H9 (cell line): ENCODE results near the gene RAD51. TPM values are rescaled to one million over a fixed set of nuclear protein-coding genes. Genes with fewer than 3 reads are reported as not detected.
A peak's percentile ranks its signal among the peaks of the same experiment; 100 is the strongest.

ENCODE experiments used
- DNase-seq: peaks from one replicate; pipeline ENCODE4 v3.0.0-alpha.2; 2017
- H2AFZ ChIP-seq: one replicate; pipeline ENCODE4 v1.6.1; 2013; ENCODE audit warnings: mild to moderate bottlenecking, low read length, control low read depth, moderate library complexity
- H2AK5ac ChIP-seq: 2 replicates; pipeline ENCODE4 v1.6.1; 2013; ENCODE audit warnings: low read length, control low read depth, mixed read lengths; ENCODE audit not compliant: insufficient read length
- H2BK120ac ChIP-seq: one replicate; pipeline ENCODE4 v1.6.1; 2013; ENCODE audit warnings: low read depth, mild to moderate bottlenecking, low read length, control low read depth, inconsistent platforms; ENCODE audit not compliant: poor library complexity, severe bottlenecking
- H2BK12ac ChIP-seq: 2 replicates; pipeline ENCODE4 v1.6.1; 2013; ENCODE audit warnings: low read length, control low read depth, mixed read lengths, low read depth; ENCODE audit not compliant: insufficient read length
- H2BK15ac ChIP-seq: 2 replicates; pipeline ENCODE4 v1.6.1; 2013; ENCODE audit warnings: low read depth, low read length, control low read depth
- H2BK20ac ChIP-seq: one replicate; pipeline ENCODE4 v1.6.1; 2013; ENCODE audit warnings: low read depth, mild to moderate bottlenecking, low read length, control low read depth, inconsistent platforms; ENCODE audit not compliant: poor library complexity, severe bottlenecking
- H2BK5ac ChIP-seq: 2 replicates; pipeline ENCODE4 v1.6.1; 2013; ENCODE audit warnings: low read length, control low read depth, mixed read lengths; ENCODE audit not compliant: insufficient read length
- H3K14ac ChIP-seq: 2 replicates; pipeline ENCODE4 v1.6.1; 2013; ENCODE audit warnings: low read length, control low read depth; ENCODE audit not compliant: insufficient read depth
- H3K18ac ChIP-seq: 2 replicates; pipeline ENCODE4 v1.6.1; 2013; ENCODE audit warnings: low read depth, mild to moderate bottlenecking, mixed read lengths, low read length, control low read depth; ENCODE audit not compliant: insufficient read length
- H3K23ac ChIP-seq: 2 replicates; pipeline ENCODE4 v1.6.1; 2013; ENCODE audit warnings: low read length, control low read depth, mixed read lengths, low read depth; ENCODE audit not compliant: insufficient read length
- H3K23me2 ChIP-seq: 2 replicates; pipeline ENCODE4 v1.6.1; 2013; ENCODE audit warnings: low read depth, mild to moderate bottlenecking, mixed read lengths, low read length, control low read depth; ENCODE audit not compliant: insufficient read length, poor library complexity, severe bottlenecking
- H3K27ac ChIP-seq: 2 replicates; pipeline ENCODE4 v1.5.1; 2013; ENCODE audit warnings: low read length, control low read depth, mixed read lengths, low read depth; ENCODE audit not compliant: insufficient read length
- H3K27me3 ChIP-seq: 2 replicates; pipeline ENCODE4 v1.6.1; 2013; ENCODE audit warnings: low read length, control low read depth, inconsistent platforms; ENCODE audit not compliant: insufficient read depth
- H3K4ac ChIP-seq: 2 replicates; pipeline ENCODE4 v1.6.1; 2013; ENCODE audit warnings: low read depth, mild to moderate bottlenecking, control low read depth, inconsistent platforms, low read length, moderate library complexity
- H3K4me1 ChIP-seq: 2 replicates; pipeline ENCODE4 v1.6.1; 2013; ENCODE audit warnings: low read length, control low read depth, inconsistent platforms; ENCODE audit not compliant: insufficient read depth
- H3K4me2 ChIP-seq: 2 replicates; pipeline ENCODE4 v1.6.1; 2013; ENCODE audit warnings: low read length, control low read depth, mixed read lengths; ENCODE audit not compliant: insufficient read length, insufficient read depth
- H3K56ac ChIP-seq: 2 replicates; pipeline ENCODE4 v1.6.1; 2013; ENCODE audit warnings: low read depth, mild to moderate bottlenecking, mixed read lengths, low read length, control low read depth; ENCODE audit not compliant: insufficient read length
- H3K79me1 ChIP-seq: 2 replicates; pipeline ENCODE4 v1.6.1; 2013; ENCODE audit warnings: low read depth, mild to moderate bottlenecking, moderate library complexity, low read length, control low read depth, inconsistent platforms; ENCODE audit not compliant: insufficient read depth, poor library complexity, severe bottlenecking
- H3K79me2 ChIP-seq: 2 replicates; pipeline ENCODE4 v1.6.1; 2013; ENCODE audit warnings: low read length, control low read depth, inconsistent platforms; ENCODE audit not compliant: insufficient read depth
- H3K9ac ChIP-seq: 2 replicates; pipeline ENCODE4 v1.6.1; 2013; ENCODE audit warnings: low read length, control low read depth, mixed read lengths; ENCODE audit not compliant: insufficient read length; ENCODE audit errors: extremely low read depth
- H3K9me3 ChIP-seq: one replicate; pipeline ENCODE4 v1.6.1; 2013; ENCODE audit warnings: low read depth, low read length, inconsistent platforms; ENCODE audit not compliant: control insufficient read depth
- H3T11ph ChIP-seq: one replicate; pipeline ENCODE4 v1.6.1; 2013; ENCODE audit warnings: mild to moderate bottlenecking, low read length, control low read depth, inconsistent platforms
- H4K20me1 ChIP-seq: one replicate; pipeline ENCODE4 v1.6.1; 2013; ENCODE audit not compliant: control insufficient read depth, insufficient read length, insufficient read depth
- H4K5ac ChIP-seq: 2 replicates; pipeline ENCODE4 v1.6.1; 2013; ENCODE audit warnings: low read depth, mild to moderate bottlenecking, mixed read lengths, low read length, control low read depth; ENCODE audit not compliant: insufficient read length
- H4K8ac ChIP-seq: replicated peaks from 2 replicates; pipeline ENCODE4 v1.6.1; 2013; ENCODE audit warnings: low read length, control low read depth, mixed read lengths, low read depth; ENCODE audit not compliant: insufficient read length
- H4K91ac ChIP-seq: 2 replicates; pipeline ENCODE4 v1.6.1; 2013; ENCODE audit warnings: low read depth, mild to moderate bottlenecking, moderate library complexity, mixed read lengths, low read length, control low read depth; ENCODE audit not compliant: insufficient read length
- H3K27ac Mint-ChIP-seq, 3 experiments: 2 replicates in 2 of 3; 3 replicates in 1 of 3; pipeline ENCODE4 v1.8.0; 2020 to 2021; ENCODE audit warnings: mixed read lengths in 3 of 3, mild to moderate bottlenecking in 1 of 3, moderate library complexity in 1 of 3
- H3K27me3 Mint-ChIP-seq: 2 replicates; pipeline ENCODE4 v1.8.0; 2021; ENCODE audit warnings: low read depth, mild to moderate bottlenecking, moderate library complexity, mixed read lengths
- H3K36me3 Mint-ChIP-seq, 3 experiments: 2 replicates in 2 of 3; 3 replicates in 1 of 3; pipeline ENCODE4 v1.8.0; 2020 to 2021; ENCODE audit warnings: low read depth in 3 of 3, mixed read lengths in 3 of 3; ENCODE audit not compliant: insufficient read depth in 1 of 3
- H3K4me1 Mint-ChIP-seq, 2 experiments: 2 replicates each; pipeline ENCODE4 v1.8.0; 2020; ENCODE audit warnings: mixed read lengths in 2 of 2
- H3K4me3 Mint-ChIP-seq, 2 experiments: 2 replicates in 1 of 2; 3 replicates in 1 of 2; pipeline ENCODE4 v1.8.0; 2020 to 2021; ENCODE audit warnings: mild to moderate bottlenecking in 2 of 2, mixed read lengths in 2 of 2, moderate library complexity in 1 of 2
- H3K9me3 Mint-ChIP-seq, 2 experiments: 2 replicates in 1 of 2; 3 replicates in 1 of 2; pipeline ENCODE4 v1.8.0; 2020; ENCODE audit warnings: mild to moderate bottlenecking in 2 of 2, mixed read lengths in 2 of 2, moderate library complexity in 1 of 2
- WGBS: extraction: QIAGEN DNeasy Blood & Tissue Kit; methylation state at CpG from one replicate; pipeline ENCODE4 v1.1.7; 2013; ENCODE audit warnings: missing lambda C conversion rate, low lambda C conversion rate, mixed read lengths; ENCODE audit not compliant: insufficient read length; ENCODE audit errors: extremely low coverage; 5-methylcytosine and 5-hydroxymethylcytosine counted together
- total RNA-seq: library from RNA; stranded (reverse); gene quantifications from 2 replicates; pipeline ENCODE4 v1.2.1, GENCODE V29; 2021
- TF ChIP-seq, protein P1 (sequence below): fragments of 200-600 bp; sonication (generic); conservative IDR thresholded peaks from 3 replicates; pipeline ENCODE4 v1.8.0; 2021; ENCODE audit warnings: antibody characterized with exemption, mild to moderate bottlenecking

Gene RAD51
- total RNA-seq, 1 experiment from 2014 or later, result 39.2 TPM

DNA sequence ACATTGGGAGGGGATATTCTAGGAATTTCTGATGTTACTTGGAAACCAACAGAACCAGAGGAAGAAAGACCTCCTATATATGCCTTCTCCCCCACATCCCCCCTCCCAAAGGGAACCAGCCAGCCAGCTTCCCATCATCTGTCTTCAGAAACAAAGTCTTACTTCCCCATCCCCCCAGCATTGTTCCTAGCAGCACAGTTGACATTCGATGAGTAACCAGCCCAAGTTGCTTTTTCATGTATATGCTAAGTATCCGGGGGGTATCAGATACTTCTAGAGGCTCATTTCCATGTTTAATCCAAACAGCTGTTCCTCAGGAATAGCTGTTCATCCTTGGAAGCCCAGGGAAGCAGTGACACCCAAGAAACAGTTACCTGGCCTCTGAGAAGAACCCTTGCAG, 44.1 kb downstream of the RAD51 start:
- Histone ChIP-seq H2BK12ac (no peak overlapping the region), H2BK5ac (no peak overlapping the region), H4K20me1 (no peaks in the 10 kb centered on the region), H3K27ac (no peak overlapping the region), H3K23me2 (no peaks in the 10 kb centered on the region), H3K4ac (no peak overlapping the region), H4K8ac (no peak overlapping the region), H3K14ac (no peak overlapping the region), H3K56ac (no peak overlapping the region), H2BK20ac (no peak overlapping the region), H2AFZ (no peak overlapping the region), H3K79me2 (no peaks in the 10 kb centered on the region), H2BK120ac (no peak overlapping the region), H3K4me2 (no peak overlapping the region), H3K4me1 (peaks cover 18% of the 10 kb centered on the region), H3K9me3 (no peaks in the 10 kb centered on the region), H4K91ac (no peak overlapping the region), H3K79me1 (no peaks in the 10 kb centered on the region), H3K18ac (no peak overlapping the region), H3T11ph (no peak overlapping the region), H2BK15ac (no peak overlapping the region), H3K9ac (no peak overlapping the region), H4K5ac (no peak overlapping the region), H2AK5ac (no peak overlapping the region), H3K27me3 (no peaks in the 10 kb centered on the region), H3K23ac (no peak overlapping the region)
- Mint-ChIP-seq H3K27me3 (no peaks in the 10 kb centered on the region; the same call in 1 of the 2 replicates), H3K4me3 (peak overlapping the region in 1 of 2 experiments; percentile 42; a peak in 2 of 5 replicates), H3K9me3 (no peaks in the 10 kb centered on the region), H3K36me3 (peaks cover 14 to 56% (median 51%) of the 10 kb centered on the region in 3 experiments; a peak in 6 of 7 replicates), H3K27ac (peak overlapping the region; percentile 85 to 93 (median 91)), H3K4me1 (peaks cover 44 to 45% of the 10 kb centered on the region in 2 experiments)
- TF ChIP-seq, protein P1, sequence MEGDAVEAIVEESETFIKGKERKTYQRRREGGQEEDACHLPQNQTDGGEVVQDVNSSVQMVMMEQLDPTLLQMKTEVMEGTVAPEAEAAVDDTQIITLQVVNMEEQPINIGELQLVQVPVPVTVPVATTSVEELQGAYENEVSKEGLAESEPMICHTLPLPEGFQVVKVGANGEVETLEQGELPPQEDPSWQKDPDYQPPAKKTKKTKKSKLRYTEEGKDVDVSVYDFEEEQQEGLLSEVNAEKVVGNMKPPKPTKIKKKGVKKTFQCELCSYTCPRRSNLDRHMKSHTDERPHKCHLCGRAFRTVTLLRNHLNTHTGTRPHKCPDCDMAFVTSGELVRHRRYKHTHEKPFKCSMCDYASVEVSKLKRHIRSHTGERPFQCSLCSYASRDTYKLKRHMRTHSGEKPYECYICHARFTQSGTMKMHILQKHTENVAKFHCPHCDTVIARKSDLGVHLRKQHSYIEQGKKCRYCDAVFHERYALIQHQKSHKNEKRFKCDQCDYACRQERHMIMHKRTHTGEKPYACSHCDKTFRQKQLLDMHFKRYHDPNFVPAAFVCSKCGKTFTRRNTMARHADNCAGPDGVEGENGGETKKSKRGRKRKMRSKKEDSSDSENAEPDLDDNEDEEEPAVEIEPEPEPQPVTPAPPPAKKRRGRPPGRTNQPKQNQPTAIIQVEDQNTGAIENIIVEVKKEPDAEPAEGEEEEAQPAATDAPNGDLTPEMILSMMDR, result no peak
- no peak for DNase-seq
- no CpG with 5 or more reads among the region's 2 CpGs for WGBS
